ENCODE measurements around the gene SF3B5. TPM values are rescaled to one million over a fixed set of nuclear protein-coding genes. Genes with fewer than 3 reads are reported as not detected.
A peak's percentile ranks its signal among the peaks of the same experiment; 100 is the strongest.

SF3B5 gene
- total RNA-seq, 2 donors from 2014 or later, result 198 to 212 TPM

GRCh38 chr6:144068794-144069193, 26.6 kb downstream of the SF3B5 start:
- Histone ChIP-seq H3K27me3 (replicated peaks; ENCODE audit: insufficient read depth) (no peaks in the 10 kb centered on the region), H3K4me3 (no peak overlapping the region), H3K9me3 (no peaks in the 10 kb centered on the region), H3K4me1 (replicated peaks) (no peaks in the 10 kb centered on the region), H3K36me3 (no peaks in the 10 kb centered on the region), H3K27ac (no peak overlapping the region)
- no peak for DNase-seq (ENCODE audit: low spot score)
- WGBS, result 91% methylated on average over 3 of the region's 3 CpGs
- intact Hi-C loops (cut with DNase I), result no loop called here
- TF ChIP-seq POLR2A (IDR thresholded peaks at IDR 0.05) (no peak), POLR2AphosphoS5 (IDR thresholded peaks at IDR 0.05) (no peak)
- TF ChIP-seq, protein P1, sequence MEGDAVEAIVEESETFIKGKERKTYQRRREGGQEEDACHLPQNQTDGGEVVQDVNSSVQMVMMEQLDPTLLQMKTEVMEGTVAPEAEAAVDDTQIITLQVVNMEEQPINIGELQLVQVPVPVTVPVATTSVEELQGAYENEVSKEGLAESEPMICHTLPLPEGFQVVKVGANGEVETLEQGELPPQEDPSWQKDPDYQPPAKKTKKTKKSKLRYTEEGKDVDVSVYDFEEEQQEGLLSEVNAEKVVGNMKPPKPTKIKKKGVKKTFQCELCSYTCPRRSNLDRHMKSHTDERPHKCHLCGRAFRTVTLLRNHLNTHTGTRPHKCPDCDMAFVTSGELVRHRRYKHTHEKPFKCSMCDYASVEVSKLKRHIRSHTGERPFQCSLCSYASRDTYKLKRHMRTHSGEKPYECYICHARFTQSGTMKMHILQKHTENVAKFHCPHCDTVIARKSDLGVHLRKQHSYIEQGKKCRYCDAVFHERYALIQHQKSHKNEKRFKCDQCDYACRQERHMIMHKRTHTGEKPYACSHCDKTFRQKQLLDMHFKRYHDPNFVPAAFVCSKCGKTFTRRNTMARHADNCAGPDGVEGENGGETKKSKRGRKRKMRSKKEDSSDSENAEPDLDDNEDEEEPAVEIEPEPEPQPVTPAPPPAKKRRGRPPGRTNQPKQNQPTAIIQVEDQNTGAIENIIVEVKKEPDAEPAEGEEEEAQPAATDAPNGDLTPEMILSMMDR (IDR thresholded peaks at IDR 0.05), result no peak

DNA sequence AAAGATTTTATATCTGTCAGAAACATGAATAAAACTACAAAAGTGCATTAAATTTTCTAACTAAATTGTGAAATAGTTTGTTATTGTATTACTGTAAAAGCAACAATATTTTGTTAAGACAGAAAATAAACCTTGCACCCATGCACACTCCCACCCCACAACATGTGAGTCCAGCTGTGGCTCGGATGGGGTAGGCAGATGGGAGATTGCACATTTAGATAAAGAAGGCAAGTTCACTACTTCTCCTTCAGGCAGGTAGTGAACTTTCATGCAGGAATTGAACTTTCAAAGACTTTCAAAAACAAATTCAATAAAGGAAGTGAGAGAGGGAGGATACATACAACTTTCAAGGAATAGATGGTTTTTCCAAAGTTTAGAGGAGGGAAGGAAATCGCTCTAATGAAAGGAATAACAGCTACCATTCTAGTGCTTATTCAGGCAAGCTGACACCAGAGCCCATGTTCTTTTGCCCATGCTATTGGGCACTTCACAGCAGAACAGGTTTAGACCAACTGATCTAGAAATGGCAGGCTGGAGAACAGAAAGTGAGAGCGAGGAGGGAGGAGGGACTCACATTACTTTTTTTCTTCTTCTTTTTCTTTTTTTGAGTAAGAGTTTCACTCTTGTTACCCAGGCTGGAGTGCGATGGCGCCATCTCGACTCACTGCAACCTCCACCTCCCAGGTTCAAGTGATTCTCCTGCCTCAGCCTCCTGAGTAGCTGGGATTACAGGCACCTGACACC, 28.5 kb downstream of the SF3B5 start:
- H3K4me1 ChIP-seq (replicated peaks), result no peaks in the 10 kb centered on the region
- intact Hi-C loops (cut with DNase I), result no loop called here
- H3K9me3 ChIP-seq, result no peaks in the 10 kb centered on the region
- H3K36me3 ChIP-seq, result no peaks in the 10 kb centered on the region
- 65% methylated on average over 6 of the region's 6 CpGs for WGBS
- H3K27me3 ChIP-seq (replicated peaks; ENCODE audit: insufficient read depth), result no peaks in the 10 kb centered on the region
- DNase-seq (ENCODE audit: low spot score), result no peak
- H3K4me3 ChIP-seq, result no peak overlapping the region
- TF ChIP-seq, protein P1 (IDR thresholded peaks at IDR 0.05), result no peak
- TF ChIP-seq POLR2A (IDR thresholded peaks at IDR 0.05), result no peak
- no peak for TF ChIP-seq POLR2AphosphoS5 (IDR thresholded peaks at IDR 0.05)
- H3K27ac ChIP-seq, result no peak overlapping the region

DNA sequence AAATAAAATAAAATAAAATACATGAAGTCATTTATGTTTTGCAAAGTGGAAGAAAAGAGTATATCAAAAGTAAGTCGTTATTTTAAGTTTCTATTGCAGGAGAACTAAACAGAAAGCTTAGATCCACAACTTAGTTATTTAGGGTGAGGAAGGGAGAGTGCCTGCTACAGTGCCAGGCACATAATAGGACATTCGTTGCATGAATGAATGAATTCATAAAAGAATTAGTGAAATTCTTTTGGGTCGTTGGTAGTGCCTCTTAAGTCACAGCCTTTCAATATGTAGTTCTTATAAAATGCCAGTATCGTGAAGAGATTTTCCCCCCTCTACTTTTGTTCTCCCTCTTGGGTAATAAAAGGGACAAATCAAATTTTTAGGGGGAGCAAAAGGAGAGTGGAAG, 29.1 kb downstream of the SF3B5 start:
- intact Hi-C loops (cut with DNase I), result no loop called here
- TF ChIP-seq, protein P1 (IDR thresholded peaks at IDR 0.05), result no peak
- TF ChIP-seq POLR2AphosphoS5 (IDR thresholded peaks at IDR 0.05) (no peak), POLR2A (IDR thresholded peaks at IDR 0.05) (no peak)
- Histone ChIP-seq H3K27ac (no peak overlapping the region), H3K4me1 (replicated peaks) (no peaks in the 10 kb centered on the region), H3K36me3 (no peaks in the 10 kb centered on the region), H3K4me3 (no peak overlapping the region), H3K9me3 (no peaks in the 10 kb centered on the region), H3K27me3 (replicated peaks; ENCODE audit: insufficient read depth) (no peaks in the 10 kb centered on the region)
- DNase-seq (ENCODE audit: low spot score), result no peak
- WGBS, result 55% methylated on average over 4 of the region's 4 CpGs

GRCh38 chr6:144065213-144065660, 30.1 kb downstream of the SF3B5 start:
- Histone ChIP-seq H3K4me3 (peak overlapping the region in 1 of 2 donors; percentile 69), H3K36me3 (no peaks in the 10 kb centered on the region), H3K27me3 (replicated peaks; ENCODE audit: insufficient read depth) (no peaks in the 10 kb centered on the region), H3K27ac (no peak overlapping the region), H3K4me1 (replicated peaks) (no peaks in the 10 kb centered on the region), H3K9me3 (no peaks in the 10 kb centered on the region)
- WGBS, result 43% methylated on average over 9 of the region's 9 CpGs
- TF ChIP-seq POLR2A (IDR thresholded peaks at IDR 0.05) (no peak), POLR2AphosphoS5 (IDR thresholded peaks at IDR 0.05) (no peak)
- TF ChIP-seq, protein P1 (IDR thresholded peaks at IDR 0.05), result no peak
- intact Hi-C loops (cut with DNase I), result no loop called here
- peak; percentile 11 for DNase-seq (ENCODE audit: low spot score)

Measured in prostate gland (tissue), 2 donors.